Testis (tissue), 3 donors: ENCODE results near the gene LPO. TPM values are rescaled to one million over a fixed set of nuclear protein-coding genes. Genes with fewer than 3 reads are reported as not detected.

Experiments used
- DNase-seq: peaks from one replicate; pipeline ENCODE4 v3.0.0-alpha.2; 2019
- H3K27ac ChIP-seq, 2 donors: fragments of 200-600 bp; sonication (generic); one replicate each; pipeline ENCODE4 v1.5.1; 2019
- H3K27me3 ChIP-seq: fragments of 200-600 bp; sonication (generic); one replicate; pipeline ENCODE4 v1.5.1; 2019
- H3K36me3 ChIP-seq: fragments of 200-600 bp; sonication (generic); one replicate; pipeline ENCODE4 v1.5.1; 2017; ENCODE audit warnings: low read depth; ENCODE audit errors: missing control alignments
- H3K4me1 ChIP-seq: fragments of 200-600 bp; sonication (generic); one replicate; pipeline ENCODE4 v1.5.1; 2019
- H3K4me3 ChIP-seq, 2 donors: fragments of 200-600 bp; sonication (generic); one replicate each; pipeline ENCODE4 v1.5.1; 2017 to 2019
- H3K9me3 ChIP-seq: fragments of 200-600 bp; sonication (generic); one replicate; pipeline ENCODE4 v1.5.1; 2017
- POLR2A ChIP-seq: fragments of 450-650 bp; IDR thresholded peaks from one replicate; pipeline ENCODE4 v1.6.1; 2017; ENCODE audit warnings: antibody characterized with exemption, mild to moderate bottlenecking, moderate library complexity
- WGBS, 2 donors: methylation state at CpG; one replicate each; pipeline ENCODE4 v1.1.5; 2018; 5-methylcytosine and 5-hydroxymethylcytosine counted together
- intact Hi-C: fragments of 100-400 bp; cut with DNase I; formaldehyde crosslinking; loops from one replicate; pipeline ENCODE4 v1.15.1; 2023; ENCODE audit warnings: low total_unique reads
- polyA plus RNA-seq: library from polyadenylated mRNA; stranded (reverse); fragments of 350-450 nt; fragmentation: Illumina TruSeq; extraction: RNeasy Lipid Tissue Mini Kit (QIAGEN cat#74804); gene quantifications from one replicate; pipeline ENCODE4 v1.2.3, GENCODE V29; 2014; ENCODE audit warnings: low read depth, low replicate concordance; ENCODE audit not compliant: insufficient read depth
- total RNA-seq, 2 donors: library from RNA; depleted of rRNA; stranded (reverse); fragments of >200 nt; gene quantifications; one replicate each; pipeline ENCODE4 v1.2.3, GENCODE V29; 2016
- TF ChIP-seq, protein P1 (sequence below), 3 experiments: fragments of 450-650 bp in 2 of 3; fragments of 200-600 bp in 1 of 3; sonication (generic) in 1 of 3; IDR thresholded peaks; one replicate each; pipeline ENCODE4 v1.5.1; 2016 to 2019; ENCODE audit warnings: antibody characterized with exemption in 3 of 3, mild to moderate bottlenecking in 2 of 3, moderate library complexity in 1 of 3

Gene LPO
- total and polyA plus RNA-seq, 3 donors from 2014 or later, result 1.8 to 2.7 (median 2.0) TPM

DNA sequence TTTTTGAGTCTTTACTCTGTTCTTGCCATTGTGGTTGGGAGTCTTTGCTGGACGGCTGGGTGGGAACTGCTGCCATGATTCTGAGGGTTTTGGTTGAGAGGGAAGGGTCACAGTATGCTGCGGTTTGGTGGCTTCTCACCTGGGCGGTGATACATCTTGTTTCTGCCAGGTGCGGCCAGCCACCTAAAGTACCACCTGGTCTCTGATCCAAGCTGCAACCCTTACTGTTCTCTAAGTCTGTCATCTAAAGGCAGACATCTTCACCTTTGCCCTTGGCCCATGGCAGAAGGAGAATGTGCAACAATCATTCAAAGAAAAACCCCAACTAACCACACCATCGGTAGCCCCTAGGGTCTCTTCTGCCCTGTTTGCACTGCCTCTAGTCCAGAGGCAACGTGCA lies 62.0 kb downstream of the LPO start:
- no peak for DNase-seq
- Histone ChIP-seq H3K4me3 (no peak overlapping the region), H3K27me3 (no peaks in the 10 kb centered on the region), H3K9me3 (no peaks in the 10 kb centered on the region), H3K36me3 (no peaks in the 10 kb centered on the region), H3K4me1 (no peaks in the 10 kb centered on the region), H3K27ac (no peak overlapping the region)
- WGBS, 2 donors, result 83 to 88% methylated on average over 6 of the region's 6 CpGs
- intact Hi-C loops, result no loop called here
- TF ChIP-seq, protein P1, sequence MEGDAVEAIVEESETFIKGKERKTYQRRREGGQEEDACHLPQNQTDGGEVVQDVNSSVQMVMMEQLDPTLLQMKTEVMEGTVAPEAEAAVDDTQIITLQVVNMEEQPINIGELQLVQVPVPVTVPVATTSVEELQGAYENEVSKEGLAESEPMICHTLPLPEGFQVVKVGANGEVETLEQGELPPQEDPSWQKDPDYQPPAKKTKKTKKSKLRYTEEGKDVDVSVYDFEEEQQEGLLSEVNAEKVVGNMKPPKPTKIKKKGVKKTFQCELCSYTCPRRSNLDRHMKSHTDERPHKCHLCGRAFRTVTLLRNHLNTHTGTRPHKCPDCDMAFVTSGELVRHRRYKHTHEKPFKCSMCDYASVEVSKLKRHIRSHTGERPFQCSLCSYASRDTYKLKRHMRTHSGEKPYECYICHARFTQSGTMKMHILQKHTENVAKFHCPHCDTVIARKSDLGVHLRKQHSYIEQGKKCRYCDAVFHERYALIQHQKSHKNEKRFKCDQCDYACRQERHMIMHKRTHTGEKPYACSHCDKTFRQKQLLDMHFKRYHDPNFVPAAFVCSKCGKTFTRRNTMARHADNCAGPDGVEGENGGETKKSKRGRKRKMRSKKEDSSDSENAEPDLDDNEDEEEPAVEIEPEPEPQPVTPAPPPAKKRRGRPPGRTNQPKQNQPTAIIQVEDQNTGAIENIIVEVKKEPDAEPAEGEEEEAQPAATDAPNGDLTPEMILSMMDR (IDR thresholded peaks at IDR 0.05), result no peak
- TF ChIP-seq POLR2A, result no peak

GRCh38 chr17:58301504-58302150 lies 63.2 kb downstream of the LPO start:
- intact Hi-C loops, result no loop called here
- WGBS, 2 donors, result 77 to 83% methylated on average over 7 to 16 of the region's 16 CpGs
- no peaks in the 10 kb centered on the region for H3K27me3 ChIP-seq
- H3K9me3 ChIP-seq, result no peaks in the 10 kb centered on the region
- no peak for DNase-seq
- H3K36me3 ChIP-seq, result no peaks in the 10 kb centered on the region
- H3K27ac ChIP-seq, result no peak overlapping the region
- no peak overlapping the region for H3K4me3 ChIP-seq
- TF ChIP-seq, protein P1 (IDR thresholded peaks at IDR 0.05), result no peak
- TF ChIP-seq POLR2A, result no peak
- H3K4me1 ChIP-seq, result no peaks in the 10 kb centered on the region

- DNase-seq, result no peak
- Histone ChIP-seq H3K27me3 (no peaks in the 10 kb centered on the region), H3K9me3 (no peaks in the 10 kb centered on the region), H3K27ac (no peak overlapping the region), H3K4me3 (no peak overlapping the region), H3K4me1 (no peaks in the 10 kb centered on the region), H3K36me3 (no peaks in the 10 kb centered on the region)
- TF ChIP-seq, protein P1 (IDR thresholded peaks at IDR 0.05), result no peak
- no peak for TF ChIP-seq POLR2A
- 91 to 97% methylated on average over 8 to 9 of the region's 9 CpGs for whole genome bisulfite sequencing, 2 donors
- intact Hi-C loops, result no loop called here
Observed at GRCh38 chr17:58302171-58302918, 64.0 kb downstream of the LPO start.

- Histone ChIP-seq H3K27ac (no peak overlapping the region), H3K4me1 (no peaks in the 10 kb centered on the region), H3K36me3 (no peaks in the 10 kb centered on the region), H3K9me3 (no peaks in the 10 kb centered on the region), H3K4me3 (no peak overlapping the region), H3K27me3 (no peaks in the 10 kb centered on the region)
- TF ChIP-seq POLR2A, result no peak
- TF ChIP-seq, protein P1 (IDR thresholded peaks at IDR 0.05), result no peak
- WGBS, 2 donors, result 86 to 88% methylated on average over 6 to 9 of the region's 9 CpGs
- intact Hi-C loops, result no loop called here
- no peak for DNase-seq
Observed at GRCh38 chr17:58302919-58303585, 64.7 kb downstream of the LPO start.
